ENCODE measurements around the gene TSHR.

TSHR gene

DNA sequence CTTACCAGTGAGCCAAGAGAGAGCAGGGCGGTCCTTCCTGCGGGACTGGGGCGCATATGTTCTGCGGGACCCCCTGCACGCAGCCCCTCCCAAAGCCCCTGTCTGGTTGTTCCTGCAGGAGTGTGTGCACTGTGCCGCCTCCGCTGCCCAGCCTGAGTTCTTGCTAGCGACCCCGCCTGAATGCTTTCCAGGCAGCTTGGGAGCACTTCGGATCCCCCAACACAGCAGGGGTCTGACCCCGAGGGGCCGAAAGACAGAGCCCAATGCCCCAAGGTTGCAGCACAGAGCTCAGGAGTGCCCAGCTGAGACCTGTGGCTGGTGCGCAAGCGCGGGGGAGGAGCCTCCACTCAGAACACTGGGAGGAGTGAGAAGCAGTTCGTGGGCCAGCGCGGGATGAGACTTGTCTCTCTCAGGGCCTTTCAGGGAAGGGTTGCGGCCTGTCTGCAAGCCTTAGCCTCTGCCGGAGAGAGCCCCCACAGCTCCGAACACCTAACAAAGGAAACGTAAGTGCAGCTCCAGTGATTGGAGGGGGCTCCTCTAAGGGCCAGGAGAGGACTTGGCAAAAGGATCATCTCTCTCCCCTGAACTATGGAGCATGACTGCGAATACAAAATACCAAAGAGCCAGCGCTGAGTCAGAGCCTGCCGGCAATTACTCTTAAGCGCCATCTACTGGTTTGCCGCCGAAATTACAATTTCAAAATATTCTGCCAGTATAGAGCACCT lies 214.8 kb downstream of the TSHR start:
- TF ChIP-seq, protein P1, sequence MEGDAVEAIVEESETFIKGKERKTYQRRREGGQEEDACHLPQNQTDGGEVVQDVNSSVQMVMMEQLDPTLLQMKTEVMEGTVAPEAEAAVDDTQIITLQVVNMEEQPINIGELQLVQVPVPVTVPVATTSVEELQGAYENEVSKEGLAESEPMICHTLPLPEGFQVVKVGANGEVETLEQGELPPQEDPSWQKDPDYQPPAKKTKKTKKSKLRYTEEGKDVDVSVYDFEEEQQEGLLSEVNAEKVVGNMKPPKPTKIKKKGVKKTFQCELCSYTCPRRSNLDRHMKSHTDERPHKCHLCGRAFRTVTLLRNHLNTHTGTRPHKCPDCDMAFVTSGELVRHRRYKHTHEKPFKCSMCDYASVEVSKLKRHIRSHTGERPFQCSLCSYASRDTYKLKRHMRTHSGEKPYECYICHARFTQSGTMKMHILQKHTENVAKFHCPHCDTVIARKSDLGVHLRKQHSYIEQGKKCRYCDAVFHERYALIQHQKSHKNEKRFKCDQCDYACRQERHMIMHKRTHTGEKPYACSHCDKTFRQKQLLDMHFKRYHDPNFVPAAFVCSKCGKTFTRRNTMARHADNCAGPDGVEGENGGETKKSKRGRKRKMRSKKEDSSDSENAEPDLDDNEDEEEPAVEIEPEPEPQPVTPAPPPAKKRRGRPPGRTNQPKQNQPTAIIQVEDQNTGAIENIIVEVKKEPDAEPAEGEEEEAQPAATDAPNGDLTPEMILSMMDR (IDR thresholded peaks at IDR 0.05; ENCODE audit: low read depth, low read length, missing control alignments), result peak; percentile 89
- H3K36me3 ChIP-seq (replicated peaks), result no peaks in the 10 kb centered on the region
- in situ Hi-C loops (cut with HindIII; ENCODE audit: low pct_ligation_motif_present, low sequenced_read_pairs), result no loop called here
- no peaks in the 10 kb centered on the region for H3K27me3 ChIP-seq (replicated peaks)
- H3K4me3 ChIP-seq (ENCODE audit: low read depth, low read length), result peak overlapping the region; percentile 77
- peak overlapping the region; percentile 87 for H3K27ac ChIP-seq
- peak; percentile 88 for DNase-seq

DNA sequence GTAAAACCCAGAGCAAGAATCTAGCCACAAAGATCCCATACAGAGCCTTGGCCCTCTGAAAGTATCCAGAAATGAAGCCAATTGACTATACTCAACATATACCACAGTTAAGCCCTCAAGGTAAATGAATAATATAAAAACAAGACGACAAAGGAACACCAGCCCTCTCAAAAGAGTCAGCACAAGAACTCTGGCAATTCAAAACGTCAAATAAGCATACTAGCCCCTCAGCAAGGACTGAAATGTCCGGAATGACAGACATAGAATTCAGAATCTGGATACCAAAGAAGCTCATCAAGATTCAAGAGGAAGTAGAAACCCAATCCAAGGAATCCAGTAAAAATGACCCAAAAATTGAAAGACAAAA lies 215.4 kb downstream of the TSHR start:
- Histone ChIP-seq H3K4me3 (ENCODE audit: low read depth, low read length) (no peak overlapping the region), H3K36me3 (replicated peaks) (no peaks in the 10 kb centered on the region), H3K27ac (no peak overlapping the region), H3K27me3 (replicated peaks) (no peaks in the 10 kb centered on the region)
- in situ Hi-C loops (cut with HindIII; ENCODE audit: low pct_ligation_motif_present, low sequenced_read_pairs), result no loop called here
- TF ChIP-seq, protein P1 (IDR thresholded peaks at IDR 0.05; ENCODE audit: low read depth, low read length, missing control alignments), result no peak
- DNase-seq, result no peak

DNA sequence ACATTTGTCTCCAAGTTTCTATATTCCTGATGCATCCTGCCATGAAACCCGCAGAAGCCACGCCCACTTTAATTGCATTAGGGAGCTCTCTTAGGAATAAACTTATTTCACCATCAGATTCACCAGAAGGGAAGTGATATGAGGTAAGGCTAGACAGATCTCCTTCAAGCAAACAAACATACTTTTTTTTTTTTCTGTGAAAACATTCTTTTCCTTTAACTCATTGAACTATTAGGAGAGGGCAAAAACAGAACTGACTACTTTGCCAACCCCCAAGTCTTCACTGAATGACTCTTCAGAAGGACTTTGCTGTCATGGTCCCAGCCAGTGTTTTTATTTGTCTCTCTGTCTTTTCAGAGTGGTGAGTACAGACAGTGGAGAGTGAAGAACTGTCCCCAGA lies 216.9 kb downstream of the TSHR start:
- Histone ChIP-seq H3K27ac (no peak overlapping the region), H3K27me3 (replicated peaks) (no peaks in the 10 kb centered on the region), H3K4me3 (ENCODE audit: low read depth, low read length) (no peak overlapping the region), H3K36me3 (replicated peaks) (no peaks in the 10 kb centered on the region)
- in situ Hi-C loops (cut with HindIII; ENCODE audit: low pct_ligation_motif_present, low sequenced_read_pairs), result no loop called here
- TF ChIP-seq, protein P1 (IDR thresholded peaks at IDR 0.05; ENCODE audit: low read depth, low read length, missing control alignments), result no peak
- DNase-seq, result no peak

DNA sequence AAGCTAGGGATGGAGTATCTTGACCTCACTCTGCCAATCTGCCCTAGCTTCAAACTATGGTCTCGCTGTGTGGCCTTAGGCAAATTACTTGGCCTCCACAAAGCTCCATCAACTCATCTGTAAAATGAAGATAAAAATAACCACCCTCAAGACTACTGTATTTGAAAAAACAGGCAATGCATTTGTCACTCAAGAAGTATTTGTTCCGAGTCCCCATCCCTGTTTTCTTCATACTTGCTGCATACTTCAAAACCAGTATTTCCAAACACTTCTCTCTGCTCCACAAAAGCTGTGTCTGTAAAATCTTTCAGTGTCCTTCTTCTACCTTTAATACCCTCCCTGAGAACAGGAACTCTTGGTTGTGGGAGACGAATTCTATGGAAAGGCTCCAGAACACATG lies 217.5 kb downstream of the TSHR start:
- in situ Hi-C loops (cut with HindIII; ENCODE audit: low pct_ligation_motif_present, low sequenced_read_pairs), result no loop called here
- no peak for DNase-seq
- H3K27ac ChIP-seq, result no peak overlapping the region

DNA sequence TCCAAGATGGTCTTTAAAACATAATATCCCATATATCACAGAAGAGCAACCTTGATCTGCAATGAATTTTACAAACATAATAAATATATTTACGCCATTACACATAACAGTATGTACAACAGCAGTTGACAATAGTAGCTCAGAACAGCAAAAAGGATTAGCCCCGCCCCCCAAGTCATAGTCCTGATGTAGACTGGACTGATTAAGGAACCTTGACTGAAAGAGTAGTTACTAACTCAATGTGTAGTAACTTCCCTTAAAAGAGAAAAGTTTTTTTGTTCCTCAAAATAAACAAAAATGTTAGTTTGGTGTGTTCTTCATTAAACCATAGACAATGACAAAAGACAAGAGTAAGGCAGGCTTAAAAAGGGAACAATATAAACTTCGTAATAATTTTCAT lies 220.8 kb downstream of the TSHR start:
- H3K4me3 ChIP-seq (ENCODE audit: low read depth, low read length), result no peak overlapping the region
- H3K36me3 ChIP-seq (replicated peaks), result no peaks in the 10 kb centered on the region
- H3K27me3 ChIP-seq (replicated peaks), result no peaks in the 10 kb centered on the region
- H3K27ac ChIP-seq, result no peak overlapping the region
- no peak for DNase-seq
- in situ Hi-C loops (cut with HindIII; ENCODE audit: low pct_ligation_motif_present, low sequenced_read_pairs), result no loop called here
- TF ChIP-seq, protein P1 (IDR thresholded peaks at IDR 0.05; ENCODE audit: low read depth, low read length, missing control alignments), result no peak

More for the DNA sequence above, 217.5 kb downstream of the TSHR start:
- no peaks in the 10 kb centered on the region for H3K27me3 ChIP-seq (replicated peaks)
- no peaks in the 10 kb centered on the region for H3K36me3 ChIP-seq (replicated peaks)
- no peak overlapping the region for H3K4me3 ChIP-seq (ENCODE audit: low read depth, low read length)
- TF ChIP-seq, protein P1 (IDR thresholded peaks at IDR 0.05; ENCODE audit: low read depth, low read length, missing control alignments), result no peak

DNA sequence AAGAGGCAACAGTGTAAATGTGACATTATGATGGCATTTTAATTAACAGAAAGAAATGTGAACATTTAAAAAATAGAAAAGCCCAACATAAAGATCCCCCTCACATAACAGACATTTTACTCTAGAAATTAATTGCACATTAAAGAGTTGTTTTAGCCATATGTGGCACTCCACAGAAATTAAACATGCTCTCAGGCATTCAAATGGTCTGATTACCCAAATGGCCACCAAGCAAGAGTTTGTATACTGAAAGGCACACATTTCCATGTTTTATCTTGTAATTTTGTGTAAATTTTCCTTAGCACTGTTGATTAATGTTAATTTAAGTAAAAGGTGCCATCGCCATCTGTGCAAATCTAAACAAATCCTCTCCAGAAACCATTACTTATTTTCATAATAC lies 221.8 kb downstream of the TSHR start:
- Histone ChIP-seq H3K27me3 (replicated peaks) (no peaks in the 10 kb centered on the region), H3K27ac (no peak overlapping the region), H3K4me3 (ENCODE audit: low read depth, low read length) (no peak overlapping the region), H3K36me3 (replicated peaks) (peaks cover 3% of the 10 kb centered on the region)
- TF ChIP-seq, protein P1 (IDR thresholded peaks at IDR 0.05; ENCODE audit: low read depth, low read length, missing control alignments), result no peak
- in situ Hi-C loops (cut with HindIII; ENCODE audit: low pct_ligation_motif_present, low sequenced_read_pairs), result no loop called here
- no peak for DNase-seq

Measured in brain microvascular endothelial cell (primary cell).